ENCODE results near the gene VWA1.

VWA1 gene

DNA sequence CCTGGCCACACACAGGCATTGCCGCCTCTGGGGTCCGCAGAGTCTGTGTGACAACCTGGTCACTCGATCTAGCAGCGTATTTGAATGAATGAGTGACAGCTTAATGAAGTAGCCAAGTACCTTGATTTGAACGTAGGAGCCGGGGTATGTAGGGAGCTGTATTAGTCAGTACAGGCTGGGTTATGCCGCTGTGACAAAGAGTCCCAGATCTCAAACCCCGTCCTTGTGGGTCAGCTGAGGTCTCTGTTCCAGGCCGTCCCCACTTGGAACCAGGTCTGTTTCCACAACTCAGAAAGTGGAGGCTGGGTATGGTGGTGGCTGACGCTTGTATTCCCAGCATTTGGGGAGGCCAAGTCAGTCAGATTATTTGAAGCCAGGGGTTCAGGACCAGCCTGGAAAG is 56.1 kb downstream of the VWA1 start:
- TF ChIP-seq, protein P1, sequence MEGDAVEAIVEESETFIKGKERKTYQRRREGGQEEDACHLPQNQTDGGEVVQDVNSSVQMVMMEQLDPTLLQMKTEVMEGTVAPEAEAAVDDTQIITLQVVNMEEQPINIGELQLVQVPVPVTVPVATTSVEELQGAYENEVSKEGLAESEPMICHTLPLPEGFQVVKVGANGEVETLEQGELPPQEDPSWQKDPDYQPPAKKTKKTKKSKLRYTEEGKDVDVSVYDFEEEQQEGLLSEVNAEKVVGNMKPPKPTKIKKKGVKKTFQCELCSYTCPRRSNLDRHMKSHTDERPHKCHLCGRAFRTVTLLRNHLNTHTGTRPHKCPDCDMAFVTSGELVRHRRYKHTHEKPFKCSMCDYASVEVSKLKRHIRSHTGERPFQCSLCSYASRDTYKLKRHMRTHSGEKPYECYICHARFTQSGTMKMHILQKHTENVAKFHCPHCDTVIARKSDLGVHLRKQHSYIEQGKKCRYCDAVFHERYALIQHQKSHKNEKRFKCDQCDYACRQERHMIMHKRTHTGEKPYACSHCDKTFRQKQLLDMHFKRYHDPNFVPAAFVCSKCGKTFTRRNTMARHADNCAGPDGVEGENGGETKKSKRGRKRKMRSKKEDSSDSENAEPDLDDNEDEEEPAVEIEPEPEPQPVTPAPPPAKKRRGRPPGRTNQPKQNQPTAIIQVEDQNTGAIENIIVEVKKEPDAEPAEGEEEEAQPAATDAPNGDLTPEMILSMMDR (IDR thresholded peaks at IDR 0.05) = no peak

All from LNCAP (cell line).